ENCODE data around the gene CARD14. TPM values are rescaled to one million over a fixed set of nuclear protein-coding genes. Genes with fewer than 3 reads are reported as not detected.
"Not testable (repeated sequence)": the region's sequence is repeated elsewhere in the genome, so short reads cannot be mapped to it uniquely, and the experiment has no call there.

The CARD14 gene
- total RNA-seq, 1 donor from 2014 or later, result 19.3 TPM

- DNase-seq (ENCODE audit: low spot score), result no peak
Observed at GRCh38 chr17:80248894-80249710, 79.3 kb downstream of the CARD14 start.

- no peak for DNase-seq (ENCODE audit: low spot score)
Observed at GRCh38 chr17:80251966-80252365, 82.1 kb downstream of the CARD14 start.

GRCh38 chr17:80252871-80253270 lies 83.0 kb downstream of the CARD14 start:
- DNase-seq (ENCODE audit: low spot score), result peak; percentile 72

GRCh38 chr17:80253631-80254395 lies 84.0 kb downstream of the CARD14 start:
- no peak for DNase-seq (ENCODE audit: low spot score)

GRCh38 chr17:80254396-80255251 lies 84.8 kb downstream of the CARD14 start:
- DNase-seq (ENCODE audit: low spot score), result peak; percentile 82

GRCh38 chr17:80256034-80256350 lies 86.2 kb downstream of the CARD14 start:
- DNase-seq (ENCODE audit: low spot score), result no peak

GRCh38 chr17:80257716-80258213 lies 87.9 kb downstream of the CARD14 start:
- no peak for DNase-seq (ENCODE audit: low spot score)

- not testable (repeated sequence) for DNase-seq (ENCODE audit: low spot score)
Observed at GRCh38 chr17:80258296-80258695, 88.5 kb downstream of the CARD14 start.

Other genes starting within 250 kb of the CARD14 start
- gene TBC1D16, start 134.2 kb upstream of the CARD14 start, total RNA-seq, result 37.0 TPM
- gene CCDC40, start 133.4 kb upstream of the CARD14 start, total RNA-seq, result 12.4 TPM
- 60.7 TPM for gene GAA, start 68.4 kb upstream of the CARD14 start, total RNA-seq
- gene EIF4A3, start 22.9 kb upstream of the CARD14 start, total RNA-seq, result 84.8 TPM
- gene SGSH, start 50.3 kb downstream of the CARD14 start, total RNA-seq, result 64.1 TPM
- 25.5 TPM for gene SLC26A11, start 50.4 kb downstream of the CARD14 start, total RNA-seq
- gene RNF213, start 90.8 kb downstream of the CARD14 start, total RNA-seq, result 221 TPM
- gene ENDOV, start 245.1 kb downstream of the CARD14 start, total RNA-seq, result 21.2 TPM